Measurements from ENCODE around the gene TACC2.

TACC2 gene

GRCh38 chr10:122078965-122079795 is 90.2 kb downstream of the TACC2 start:
- Histone ChIP-seq H3K14ac (ENCODE audit: low read length in 2 of 2) (no peak overlapping the region), H3K4me1 (ENCODE audit: control insufficient read depth, insufficient read depth, low read depth, low read length) (no peaks in the 10 kb centered on the region), H4K91ac (ENCODE audit: low read length) (no peak overlapping the region), H3K4me2 (ENCODE audit: low read length, poor library complexity, severe bottlenecking) (no peak overlapping the region), H4K8ac (ENCODE audit: low read length) (no peak overlapping the region), H3K4ac (ENCODE audit: low read depth in 1 of 2, low read length in 2 of 2) (peak overlapping the region in 1 of 2 experiments; percentile 53), H3K36me3 (ENCODE audit: control insufficient read depth in 1 of 2, insufficient read depth in 2 of 2, low read depth in 1 of 2, low read length in 2 of 2) (no peaks in the 10 kb centered on the region), H3K9ac (ENCODE audit: low read length) (no peak overlapping the region), H3K79me1 (replicated peaks; ENCODE audit: low read length, poor library complexity, severe bottlenecking) (no peaks in the 10 kb centered on the region), H2AK5ac (ENCODE audit: low read length, severe bottlenecking) (no peak overlapping the region), H2BK15ac (ENCODE audit: low read depth, poor library complexity, severe bottlenecking) (no peak overlapping the region), H3K9me3 (ENCODE audit: control insufficient read depth, low read length) (no peaks in the 10 kb centered on the region), H3K4me3 (ENCODE audit: insufficient read depth in 1 of 2, low read depth in 1 of 2, low read length in 2 of 2) (no peak overlapping the region), H2AFZ (ENCODE audit: low read depth, low read length) (no peak overlapping the region), H2BK5ac (ENCODE audit: low read depth, low read length, poor library complexity, severe bottlenecking) (no peak overlapping the region), H2BK12ac (ENCODE audit: low read length in 2 of 2) (peak overlapping the region in 1 of 2 experiments; percentile 71), H3K23ac (ENCODE audit: low read length in 2 of 2) (no peak overlapping the region), H3K27ac (ENCODE audit: low read length, poor library complexity, severe bottlenecking) (no peak overlapping the region), H2BK120ac (ENCODE audit: low read depth, low read length) (no peak overlapping the region), H3K18ac (ENCODE audit: low read depth in 1 of 2, low read length in 2 of 2) (no peak overlapping the region), H3K27me3 (ENCODE audit: control insufficient read depth in 1 of 2, insufficient read depth in 1 of 2, low read length in 2 of 2) (peaks cover 19 to 24% of the 10 kb centered on the region in 2 experiments)
- peak; percentile 11 for DNase-seq
- WGBS, result 61% methylated on average over 13 of the region's 13 CpGs

- Histone ChIP-seq H2BK15ac (ENCODE audit: low read depth, poor library complexity, severe bottlenecking) (no peak overlapping the region), H4K91ac (ENCODE audit: low read length) (no peak overlapping the region), H3K23ac (ENCODE audit: low read length in 2 of 2) (no peak overlapping the region), H3K27me3 (ENCODE audit: control insufficient read depth in 1 of 2, insufficient read depth in 1 of 2, low read length in 2 of 2) (peaks cover 52 to 57% of the 10 kb centered on the region in 2 experiments), H3K4me3 (ENCODE audit: insufficient read depth in 1 of 2, low read depth in 1 of 2, low read length in 2 of 2) (no peak overlapping the region), H2AFZ (ENCODE audit: low read depth, low read length) (no peak overlapping the region), H2BK5ac (ENCODE audit: low read depth, low read length, poor library complexity, severe bottlenecking) (no peak overlapping the region), H3K4ac (ENCODE audit: low read depth in 1 of 2, low read length in 2 of 2) (no peak overlapping the region), H3K27ac (ENCODE audit: low read length, poor library complexity, severe bottlenecking) (no peak overlapping the region), H3K14ac (ENCODE audit: low read length in 2 of 2) (no peak overlapping the region), H2AK5ac (ENCODE audit: low read length, severe bottlenecking) (no peak overlapping the region), H3K79me1 (replicated peaks; ENCODE audit: low read length, poor library complexity, severe bottlenecking) (no peaks in the 10 kb centered on the region), H3K9ac (ENCODE audit: low read length) (no peak overlapping the region), H2BK120ac (ENCODE audit: low read depth, low read length) (no peak overlapping the region), H3K9me3 (ENCODE audit: control insufficient read depth, low read length) (no peaks in the 10 kb centered on the region), H3K36me3 (ENCODE audit: control insufficient read depth in 1 of 2, insufficient read depth in 2 of 2, low read depth in 1 of 2, low read length in 2 of 2) (no peaks in the 10 kb centered on the region), H2BK12ac (ENCODE audit: low read length in 2 of 2) (peak overlapping the region in 1 of 2 experiments; percentile 47), H3K4me2 (ENCODE audit: low read length, poor library complexity, severe bottlenecking) (no peak overlapping the region), H4K8ac (ENCODE audit: low read length) (no peak overlapping the region), H3K18ac (ENCODE audit: low read depth in 1 of 2, low read length in 2 of 2) (no peak overlapping the region), H3K4me1 (ENCODE audit: control insufficient read depth, insufficient read depth, low read depth, low read length) (no peaks in the 10 kb centered on the region)
- no peak for DNase-seq
- 93% methylated on average over 21 of the region's 21 CpGs for WGBS
Measured at GRCh38 chr10:122082616-122083477, 93.9 kb downstream of the TACC2 start.

GRCh38 chr10:122083478-122084025 is 94.6 kb downstream of the TACC2 start:
- H3K4me3 ChIP-seq (ENCODE audit: insufficient read depth in 1 of 2, low read depth in 1 of 2, low read length in 2 of 2), result no peak overlapping the region
- DNase-seq, result no peak
- no peaks in the 10 kb centered on the region for H3K79me1 ChIP-seq (replicated peaks; ENCODE audit: low read length, poor library complexity, severe bottlenecking)
- H3K9ac ChIP-seq (ENCODE audit: low read length), result no peak overlapping the region
- no peak overlapping the region for H3K4me2 ChIP-seq (ENCODE audit: low read length, poor library complexity, severe bottlenecking)
- H2AK5ac ChIP-seq (ENCODE audit: low read length, severe bottlenecking), result no peak overlapping the region
- H3K36me3 ChIP-seq (ENCODE audit: control insufficient read depth in 1 of 2, insufficient read depth in 2 of 2, low read depth in 1 of 2, low read length in 2 of 2), result no peaks in the 10 kb centered on the region
- 95% methylated on average over 9 of the region's 9 CpGs for WGBS
- H2BK12ac ChIP-seq (ENCODE audit: low read length in 2 of 2), result no peak overlapping the region
- H3K18ac ChIP-seq (ENCODE audit: low read depth in 1 of 2, low read length in 2 of 2), result no peak overlapping the region
- H3K4ac ChIP-seq (ENCODE audit: low read depth in 1 of 2, low read length in 2 of 2), result no peak overlapping the region
- no peak overlapping the region for H2BK5ac ChIP-seq (ENCODE audit: low read depth, low read length, poor library complexity, severe bottlenecking)
- H2AFZ ChIP-seq (ENCODE audit: low read depth, low read length), result no peak overlapping the region
- no peak overlapping the region for H2BK15ac ChIP-seq (ENCODE audit: low read depth, poor library complexity, severe bottlenecking)
- no peak overlapping the region for H3K23ac ChIP-seq (ENCODE audit: low read length in 2 of 2)
- H3K9me3 ChIP-seq (ENCODE audit: control insufficient read depth, low read length), result no peaks in the 10 kb centered on the region
- H4K91ac ChIP-seq (ENCODE audit: low read length), result no peak overlapping the region
- no peaks in the 10 kb centered on the region for H3K4me1 ChIP-seq (ENCODE audit: control insufficient read depth, insufficient read depth, low read depth, low read length)
- H3K14ac ChIP-seq (ENCODE audit: low read length in 2 of 2), result no peak overlapping the region
- H3K27ac ChIP-seq (ENCODE audit: low read length, poor library complexity, severe bottlenecking), result no peak overlapping the region
- no peak overlapping the region for H4K8ac ChIP-seq (ENCODE audit: low read length)
- H3K27me3 ChIP-seq (ENCODE audit: control insufficient read depth in 1 of 2, insufficient read depth in 1 of 2, low read length in 2 of 2), result peaks cover 52 to 59% of the 10 kb centered on the region in 2 experiments
- H2BK120ac ChIP-seq (ENCODE audit: low read depth, low read length), result no peak overlapping the region

Data from mesenchymal stem cell (in vitro differentiated cells and primary cell).